AG09309 (cell line): ENCODE measurements around the gene LAMC1.

Source experiments
- DNase-seq: peaks from one replicate; pipeline ENCODE4 v3.0.0-alpha.2; 2010; ENCODE audit warnings: low read depth
- H3K4me3 ChIP-seq: 2 replicates; pipeline ENCODE4 v1.5.1; 2011; ENCODE audit warnings: mild to moderate bottlenecking, low read depth, low read length, moderate library complexity; ENCODE audit not compliant: control insufficient read depth
- TF ChIP-seq, protein P1 (sequence below): IDR thresholded peaks from 2 replicates; pipeline ENCODE4 v1.5.1; 2011; ENCODE audit warnings: mild to moderate bottlenecking, low read depth, low read length, inconsistent platforms; ENCODE audit not compliant: insufficient read depth, control insufficient read depth; ENCODE audit errors: missing control alignments

The LAMC1 gene

DNA sequence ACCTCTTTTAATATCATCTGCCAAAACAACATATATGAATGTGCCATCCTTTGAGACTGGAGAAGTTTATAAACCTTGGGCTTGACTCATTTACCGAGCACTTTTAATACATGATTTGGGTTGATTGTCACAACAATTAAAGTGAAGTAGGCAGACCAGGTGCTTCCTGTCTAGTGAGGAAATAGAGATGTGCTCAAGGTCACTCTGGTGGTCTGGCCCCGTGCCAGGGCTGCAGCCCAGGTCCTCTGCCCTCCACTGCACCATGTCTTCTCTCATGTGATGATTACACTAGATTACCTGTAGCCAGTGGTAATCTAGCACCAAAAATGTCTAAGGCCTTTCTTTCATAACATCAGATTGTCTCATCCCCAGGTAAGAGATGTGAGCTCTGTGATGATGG lies 101.0 kb downstream of the LAMC1 start:
- H3K4me3 ChIP-seq: no peak overlapping the region

DNA sequence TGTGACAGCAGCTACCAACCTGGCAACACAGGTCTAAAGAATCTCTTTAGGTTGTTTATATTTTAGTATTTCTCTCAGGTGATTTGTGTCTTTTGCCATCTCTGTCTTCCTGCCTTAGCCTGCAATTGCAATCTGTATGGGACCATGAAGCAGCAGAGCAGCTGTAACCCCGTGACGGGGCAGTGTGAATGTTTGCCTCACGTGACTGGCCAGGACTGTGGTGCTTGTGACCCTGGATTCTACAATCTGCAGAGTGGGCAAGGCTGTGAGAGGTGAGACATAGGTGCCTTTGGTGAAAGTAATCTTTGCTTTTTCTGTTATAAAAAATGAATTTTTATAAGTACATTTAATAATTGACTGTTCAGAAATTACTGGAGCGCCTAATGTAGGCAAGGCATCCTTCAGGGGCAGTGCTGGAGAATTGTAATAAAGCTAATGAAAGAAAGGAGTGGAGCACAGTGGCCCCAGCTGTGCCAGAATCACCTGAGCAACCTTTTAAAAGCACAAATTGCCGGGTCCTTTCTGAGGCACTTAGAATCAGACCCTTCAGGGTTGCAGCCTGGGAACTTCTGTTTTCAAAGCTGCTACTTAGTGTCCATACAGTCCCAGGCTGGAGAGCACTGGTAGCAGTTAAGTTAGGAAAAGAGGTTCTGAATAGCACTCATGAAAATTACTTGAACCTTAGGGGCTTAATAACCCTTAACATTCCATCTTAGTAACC lies 102.2 kb downstream of the LAMC1 start:
- no peak for DNase-seq
- TF ChIP-seq, protein P1, sequence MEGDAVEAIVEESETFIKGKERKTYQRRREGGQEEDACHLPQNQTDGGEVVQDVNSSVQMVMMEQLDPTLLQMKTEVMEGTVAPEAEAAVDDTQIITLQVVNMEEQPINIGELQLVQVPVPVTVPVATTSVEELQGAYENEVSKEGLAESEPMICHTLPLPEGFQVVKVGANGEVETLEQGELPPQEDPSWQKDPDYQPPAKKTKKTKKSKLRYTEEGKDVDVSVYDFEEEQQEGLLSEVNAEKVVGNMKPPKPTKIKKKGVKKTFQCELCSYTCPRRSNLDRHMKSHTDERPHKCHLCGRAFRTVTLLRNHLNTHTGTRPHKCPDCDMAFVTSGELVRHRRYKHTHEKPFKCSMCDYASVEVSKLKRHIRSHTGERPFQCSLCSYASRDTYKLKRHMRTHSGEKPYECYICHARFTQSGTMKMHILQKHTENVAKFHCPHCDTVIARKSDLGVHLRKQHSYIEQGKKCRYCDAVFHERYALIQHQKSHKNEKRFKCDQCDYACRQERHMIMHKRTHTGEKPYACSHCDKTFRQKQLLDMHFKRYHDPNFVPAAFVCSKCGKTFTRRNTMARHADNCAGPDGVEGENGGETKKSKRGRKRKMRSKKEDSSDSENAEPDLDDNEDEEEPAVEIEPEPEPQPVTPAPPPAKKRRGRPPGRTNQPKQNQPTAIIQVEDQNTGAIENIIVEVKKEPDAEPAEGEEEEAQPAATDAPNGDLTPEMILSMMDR: no peak
- no peak overlapping the region for H3K4me3 ChIP-seq

More for the DNA sequence above, 101.0 kb downstream of the LAMC1 start:
- TF ChIP-seq, protein P1: no peak
- no peak for DNase-seq

DNA sequence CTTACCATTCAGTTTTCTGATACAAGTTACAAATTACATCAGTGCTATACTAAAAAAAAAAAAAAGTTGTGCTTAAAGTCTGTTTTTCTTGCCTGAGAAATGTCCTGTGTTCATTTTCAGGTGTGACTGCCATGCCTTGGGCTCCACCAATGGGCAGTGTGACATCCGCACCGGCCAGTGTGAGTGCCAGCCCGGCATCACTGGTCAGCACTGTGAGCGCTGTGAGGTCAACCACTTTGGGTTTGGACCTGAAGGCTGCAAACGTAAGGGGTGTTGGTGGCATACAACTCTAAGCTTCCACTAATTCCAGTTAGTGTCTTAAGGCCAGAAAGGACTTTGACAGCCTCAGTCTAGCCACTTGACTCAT lies 102.8 kb downstream of the LAMC1 start:
- no peak overlapping the region for H3K4me3 ChIP-seq
- TF ChIP-seq, protein P1: no peak

DNA sequence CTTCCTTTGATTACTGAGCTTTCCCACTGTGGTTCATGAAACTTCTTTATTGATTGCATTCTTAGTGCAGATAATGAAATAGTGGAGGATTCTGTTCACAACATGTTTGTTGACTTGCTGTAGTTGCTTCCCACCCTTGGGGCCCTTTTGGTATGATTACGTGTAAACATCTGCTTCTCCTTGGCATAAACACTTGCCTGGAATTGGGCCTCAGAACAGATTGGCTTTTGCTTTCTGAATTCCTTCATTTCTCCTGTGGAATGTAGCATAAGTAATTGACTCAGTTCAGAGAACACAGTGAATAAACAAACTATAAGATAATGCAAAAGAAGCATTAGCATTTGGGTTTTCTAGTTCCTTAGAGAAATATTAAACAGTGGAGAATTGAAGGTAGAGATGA lies 103.3 kb downstream of the LAMC1 start:
- no peak for DNase-seq
- no peak overlapping the region for H3K4me3 ChIP-seq
- TF ChIP-seq, protein P1: no peak

More for the DNA sequence above, 102.8 kb downstream of the LAMC1 start:
- no peak for DNase-seq

DNA sequence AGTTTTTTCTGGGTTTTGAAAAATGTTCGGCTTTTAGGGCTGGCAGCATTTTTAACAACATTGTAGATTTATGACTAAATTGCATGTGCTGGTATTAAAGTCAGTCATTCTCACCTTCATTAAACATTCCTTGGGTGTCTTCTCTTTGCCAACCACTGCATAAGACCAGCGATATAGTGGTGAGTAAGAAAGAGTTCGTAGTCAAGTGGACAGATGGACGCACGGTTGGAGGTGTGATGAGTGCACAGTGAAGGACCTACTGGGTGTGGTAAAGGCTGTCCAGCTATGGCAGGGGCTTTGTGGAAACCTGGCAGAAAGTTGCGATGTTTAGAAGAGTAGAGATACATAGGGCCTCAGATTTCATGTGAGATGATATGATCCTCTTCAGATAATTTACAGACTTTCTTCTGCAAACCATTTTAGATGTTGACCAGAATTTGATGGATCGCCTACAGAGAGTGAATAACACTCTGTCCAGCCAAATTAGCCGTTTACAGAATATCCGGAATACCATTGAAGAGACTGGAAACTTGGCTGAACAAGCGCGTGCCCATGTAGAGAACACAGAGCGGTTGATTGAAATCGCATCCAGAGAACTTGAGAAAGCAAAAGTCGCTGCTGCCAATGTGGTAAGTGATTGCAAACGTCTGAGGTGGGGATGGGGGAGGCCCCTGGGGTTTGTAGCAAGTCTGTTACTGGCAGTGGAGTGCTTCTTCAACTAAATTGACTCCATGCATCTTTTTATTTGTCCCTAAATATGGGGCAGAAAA lies 106.9 kb downstream of the LAMC1 start:
- TF ChIP-seq, protein P1: no peak
- no peak for DNase-seq
- H3K4me3 ChIP-seq: no peak overlapping the region

DNA sequence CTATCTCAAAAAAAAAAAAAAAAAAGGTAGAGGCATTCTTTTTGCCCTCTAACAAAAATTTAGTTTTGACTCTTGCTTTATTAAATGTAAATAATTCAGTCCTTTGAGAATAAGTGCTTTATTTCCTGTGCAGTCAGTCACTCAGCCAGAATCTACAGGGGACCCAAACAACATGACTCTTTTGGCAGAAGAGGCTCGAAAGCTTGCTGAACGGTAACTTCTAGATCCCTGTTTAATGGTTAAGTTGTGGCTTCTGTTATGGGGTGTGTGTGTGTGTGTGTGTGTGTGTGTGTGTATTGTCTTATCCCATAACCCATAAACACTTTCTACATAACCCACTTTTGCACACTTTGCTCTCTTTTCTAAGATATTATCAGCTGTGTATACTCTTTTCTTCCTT lies 107.9 kb downstream of the LAMC1 start:
- H3K4me3 ChIP-seq: no peak overlapping the region
- no peak for DNase-seq
- TF ChIP-seq, protein P1: no peak

DNA sequence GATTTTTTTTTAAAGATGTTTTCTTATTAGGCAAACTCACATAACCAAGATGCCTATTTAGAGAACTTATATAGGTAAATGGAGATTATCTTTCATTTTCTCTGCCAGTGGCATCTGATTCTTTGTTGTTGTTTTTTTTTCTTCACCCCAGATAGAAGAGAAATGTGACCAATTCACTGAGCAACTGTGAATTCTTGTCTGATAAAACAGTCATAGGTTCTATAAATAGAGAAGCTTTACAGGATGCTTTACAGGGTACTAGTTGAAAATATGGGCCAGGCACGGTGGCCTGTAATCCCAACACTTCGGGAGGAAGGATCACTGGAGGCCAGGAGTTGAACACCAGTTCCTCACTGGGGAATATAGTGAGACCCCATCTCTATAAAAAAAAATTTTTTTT lies 112.1 kb downstream of the LAMC1 start:
- no peak overlapping the region for H3K4me3 ChIP-seq
- no peak for DNase-seq
- TF ChIP-seq, protein P1: no peak
